HUES6 (cell line): Measurements from ENCODE around the gene CDX2.

Experiments used
- H3K27ac ChIP-seq: 2 replicates; pipeline ENCODE4 v1.7.0; 2013; ENCODE audit warnings: low read depth, mild to moderate bottlenecking, low read length, inconsistent platforms
- H3K27me3 ChIP-seq: 2 replicates; pipeline ENCODE4 v1.6.1; 2013; ENCODE audit warnings: low read length; ENCODE audit not compliant: control insufficient read depth, insufficient read depth
- H3K36me3 ChIP-seq: 2 replicates; pipeline ENCODE4 v1.6.1; 2013; ENCODE audit warnings: low read length; ENCODE audit not compliant: control insufficient read depth, insufficient read depth
- H3K4me1 ChIP-seq: 2 replicates; pipeline ENCODE4 v1.6.1; 2013; ENCODE audit warnings: low read length; ENCODE audit not compliant: control insufficient read depth, insufficient read depth
- H3K4me3 ChIP-seq: 2 replicates; pipeline ENCODE4 v1.5.1; 2013; ENCODE audit warnings: low read depth, low read length
- H3K9ac ChIP-seq: one replicate; pipeline ENCODE4 v1.6.1; 2013; ENCODE audit warnings: mild to moderate bottlenecking, low read length
- H3K9me3 ChIP-seq: 2 replicates; pipeline ENCODE4 v1.6.1; 2013; ENCODE audit warnings: low read depth, low read length; ENCODE audit not compliant: control insufficient read depth, insufficient read depth

Gene CDX2

GRCh38 chr13:27919934-27920676 lies 49.0 kb downstream of the CDX2 start, which contains the start of gene PDX1:
PDX1 (plus strand) TSS chr13:27920000; CDS start chr13:27920139, 139 bp downstream.
- Histone ChIP-seq H3K9me3 (no peaks in the 10 kb centered on the region), H3K27ac (no peak within 1 kb of the TSS), H3K27me3 (peaks cover 100% of the 10 kb centered on the region), H3K9ac (no peak within 1 kb of the TSS), H3K4me3 (peak within 1 kb of the TSS; percentile 45), H3K36me3 (no peaks in the 10 kb centered on the region), H3K4me1 (peaks cover 38% of the 10 kb centered on the region)

DNA sequence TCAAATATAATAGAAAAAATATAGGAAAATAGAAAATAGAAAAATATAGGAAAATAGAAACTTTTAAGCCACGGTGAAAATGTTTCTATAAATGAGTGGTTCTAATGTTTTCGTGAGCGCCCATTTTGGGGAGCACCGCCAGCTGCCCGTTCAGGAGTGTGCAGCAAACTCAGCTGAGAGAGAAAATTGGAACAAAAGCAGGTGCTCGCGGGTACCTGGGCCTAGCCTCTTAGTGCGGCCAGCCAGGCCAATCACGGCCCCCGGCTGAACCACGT lies 49.5 kb downstream of the CDX2 start:
- peaks cover 100% of the 10 kb centered on the region for H3K27me3 ChIP-seq
- no peak overlapping the region for H3K9ac ChIP-seq
- peaks cover 38% of the 10 kb centered on the region for H3K4me1 ChIP-seq
- no peak overlapping the region for H3K27ac ChIP-seq
- H3K36me3 ChIP-seq = no peaks in the 10 kb centered on the region
- H3K4me3 ChIP-seq = peak overlapping the region; percentile 38; the same call in 1 of the 2 replicates
- no peaks in the 10 kb centered on the region for H3K9me3 ChIP-seq

- peaks cover 100% of the 10 kb centered on the region for H3K27me3 ChIP-seq
Measured at GRCh38 chr13:27918918-27919658, 50.0 kb downstream of the CDX2 start.

DNA sequence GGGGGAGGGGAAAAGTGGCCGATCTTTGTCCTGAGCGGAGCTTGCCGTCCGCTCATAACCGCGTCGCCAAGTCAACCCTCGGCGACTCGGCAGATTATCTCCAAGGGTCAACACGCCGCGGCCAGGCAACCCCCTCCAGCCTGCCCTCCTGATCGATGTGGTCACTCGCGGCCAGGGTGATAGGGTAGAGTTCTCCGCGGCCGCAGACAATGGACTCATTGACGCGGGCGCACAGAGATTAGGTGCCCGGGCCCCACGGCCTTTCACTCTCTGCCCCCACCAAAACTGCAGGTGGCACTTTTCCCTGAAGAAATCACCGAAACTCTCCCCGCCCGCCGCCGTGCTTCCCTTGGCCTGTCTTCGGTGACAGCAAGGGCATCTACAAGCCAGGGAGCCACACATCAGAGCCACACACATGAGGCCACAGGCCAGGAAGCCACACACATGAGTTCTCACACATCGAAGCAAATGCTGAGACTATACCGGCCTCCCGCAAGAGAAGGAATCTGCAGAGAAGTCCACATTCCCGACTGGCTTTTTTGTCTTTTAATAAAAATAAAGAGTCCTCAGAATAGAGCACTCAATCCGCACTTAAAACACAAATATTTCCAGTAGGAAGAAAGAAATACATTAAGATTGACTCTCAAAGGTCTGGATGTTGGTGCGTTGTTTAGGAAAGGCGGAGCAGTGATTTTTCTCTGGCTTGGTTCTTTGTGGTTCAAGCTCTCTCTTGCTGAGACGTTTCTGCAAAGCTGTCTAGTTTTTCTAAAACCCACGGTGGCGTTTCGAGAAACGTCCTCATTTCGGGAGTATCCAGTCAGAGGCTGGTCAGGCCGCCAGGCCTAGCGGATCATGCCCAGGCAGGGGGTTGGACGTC lies 50.8 kb downstream of the CDX2 start:
- H3K4me3 ChIP-seq = peak overlapping the region; percentile 48; the same call in 1 of the 2 replicates
- no peak overlapping the region for H3K27ac ChIP-seq
- H3K27me3 ChIP-seq = peaks cover 100% of the 10 kb centered on the region
- no peaks in the 10 kb centered on the region for H3K36me3 ChIP-seq
- no peak overlapping the region for H3K9ac ChIP-seq
- no peaks in the 10 kb centered on the region for H3K9me3 ChIP-seq
- peaks cover 37% of the 10 kb centered on the region for H3K4me1 ChIP-seq

More at GRCh38 chr13:27918918-27919658, 50.0 kb downstream of the CDX2 start:
- Histone ChIP-seq H3K36me3 (no peaks in the 10 kb centered on the region), H3K4me3 (no peak overlapping the region), H3K9ac (no peak overlapping the region), H3K27ac (no peak overlapping the region), H3K4me1 (peaks cover 38% of the 10 kb centered on the region), H3K9me3 (no peaks in the 10 kb centered on the region)

DNA sequence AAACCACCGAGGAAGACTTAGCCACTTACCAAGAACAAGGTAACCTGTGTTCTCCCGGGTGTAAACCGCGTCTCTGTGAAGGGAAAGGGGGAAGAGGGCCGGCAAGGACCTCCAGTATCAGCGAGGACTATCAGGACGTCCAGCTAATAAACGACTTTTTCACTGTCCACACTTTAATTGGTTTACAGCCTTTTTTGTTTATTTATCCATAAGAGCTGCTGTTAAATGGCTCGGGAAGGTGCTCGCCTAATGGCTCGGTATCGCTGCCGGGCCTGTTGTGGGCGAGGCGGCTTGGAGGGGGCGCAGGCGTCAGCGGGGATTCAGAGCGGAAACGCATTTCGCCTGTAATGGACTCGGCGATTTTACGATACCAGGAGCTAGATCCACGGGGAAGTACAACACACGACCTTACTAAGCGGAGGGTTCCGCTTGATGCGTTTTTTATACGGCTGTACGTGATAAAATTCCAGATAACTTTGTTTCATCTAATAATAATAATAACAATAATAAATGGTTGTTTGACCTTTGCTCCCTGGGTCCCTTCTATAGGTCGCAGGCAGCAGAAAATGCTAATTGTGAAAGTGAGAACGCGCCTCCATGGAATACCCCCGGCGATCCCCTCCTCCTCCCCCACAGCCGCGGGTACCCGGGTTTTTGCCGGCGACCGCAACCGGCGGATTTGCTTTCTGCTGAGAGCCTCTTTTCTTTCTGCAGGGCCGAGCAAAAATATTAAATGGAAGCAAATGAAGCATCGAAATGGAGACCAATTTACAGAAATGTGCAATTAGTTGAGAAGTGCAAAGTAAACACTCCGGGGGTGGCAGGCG lies 51.8 kb downstream of the CDX2 start:
- Histone ChIP-seq H3K27me3 (peaks cover 100% of the 10 kb centered on the region), H3K9me3 (no peaks in the 10 kb centered on the region), H3K4me3 (peak overlapping the region; percentile 48), H3K4me1 (peaks cover 28% of the 10 kb centered on the region), H3K9ac (no peak overlapping the region), H3K27ac (no peak overlapping the region), H3K36me3 (no peaks in the 10 kb centered on the region)

DNA sequence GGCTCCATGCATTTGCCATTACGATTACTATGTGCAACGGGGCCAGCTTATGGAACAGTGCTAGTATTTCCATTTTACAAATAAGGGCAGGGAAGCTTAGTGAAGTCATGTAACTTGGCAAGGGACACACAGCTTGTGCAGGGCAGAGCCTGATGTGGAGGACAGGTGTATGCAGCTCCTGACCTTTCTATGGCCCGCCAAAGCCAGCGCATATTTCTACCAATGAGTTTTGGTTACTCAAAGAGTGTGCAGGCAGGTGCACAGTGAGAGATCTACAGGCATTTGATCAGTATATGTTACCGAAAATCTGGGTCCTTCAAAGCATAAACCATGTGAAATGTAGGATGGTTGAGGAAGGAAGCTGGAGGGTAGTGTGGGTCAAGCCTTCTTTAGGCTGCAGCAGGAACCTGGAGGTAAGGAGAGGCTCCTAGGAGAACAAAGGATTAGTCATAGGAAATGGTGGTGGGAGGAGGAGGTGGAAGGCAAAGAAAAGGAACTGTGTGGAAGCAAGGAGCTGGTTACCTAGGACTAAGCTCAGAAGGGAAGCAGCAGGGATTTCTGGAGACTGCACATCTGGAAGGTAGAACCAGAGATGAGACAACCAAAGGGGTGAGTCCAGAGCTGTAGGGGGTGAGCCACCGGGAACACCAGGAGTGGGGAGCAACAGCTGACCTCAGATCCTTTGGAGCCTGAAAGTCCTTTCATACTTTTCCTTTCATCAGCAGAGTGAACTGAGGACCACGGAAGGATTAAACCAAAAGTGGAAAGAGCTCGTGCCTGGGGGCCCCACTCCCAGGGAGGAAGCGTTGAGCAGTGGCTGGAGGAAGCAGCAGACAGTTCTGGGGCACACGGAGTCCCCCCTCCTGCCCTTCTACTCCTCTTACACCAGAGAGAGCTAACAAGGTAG lies 53.6 kb downstream of the CDX2 start:
- Histone ChIP-seq H3K36me3 (no peaks in the 10 kb centered on the region), H3K27ac (no peak overlapping the region), H3K9ac (no peak overlapping the region), H3K9me3 (no peaks in the 10 kb centered on the region), H3K27me3 (peaks cover 98% of the 10 kb centered on the region), H3K4me1 (peaks cover 18% of the 10 kb centered on the region), H3K4me3 (no peak overlapping the region)

GRCh38 chr13:27913160-27913559 lies 56.0 kb downstream of the CDX2 start:
- H3K9me3 ChIP-seq = no peaks in the 10 kb centered on the region
- no peak overlapping the region for H3K27ac ChIP-seq
- H3K4me3 ChIP-seq = no peak overlapping the region
- no peaks in the 10 kb centered on the region for H3K36me3 ChIP-seq
- peaks cover 14% of the 10 kb centered on the region for H3K4me1 ChIP-seq
- no peak overlapping the region for H3K9ac ChIP-seq
- peaks cover 97% of the 10 kb centered on the region for H3K27me3 ChIP-seq

GRCh38 chr13:27911521-27911920 lies 57.6 kb downstream of the CDX2 start:
- no peak overlapping the region for H3K4me3 ChIP-seq

More at GRCh38 chr13:27911521-27911920, 57.6 kb downstream of the CDX2 start:
- H3K9ac ChIP-seq = no peak overlapping the region
- peaks cover 94% of the 10 kb centered on the region for H3K27me3 ChIP-seq
- H3K9me3 ChIP-seq = no peaks in the 10 kb centered on the region
- no peaks in the 10 kb centered on the region for H3K36me3 ChIP-seq
- peaks cover 8% of the 10 kb centered on the region for H3K4me1 ChIP-seq
- no peak overlapping the region for H3K27ac ChIP-seq
